HG03432 (cell line): ENCODE results near the gene RGPD4.

Experiments
- ATAC-seq: cut with Tn5 transposase; IDR thresholded peaks from one replicate; pipeline ENCODE4 v1.9.1; 2021; ENCODE audit warnings: mild to moderate bottlenecking, moderate library complexity; ENCODE audit not compliant: unreplicated experiment

The RGPD4 gene

DNA sequence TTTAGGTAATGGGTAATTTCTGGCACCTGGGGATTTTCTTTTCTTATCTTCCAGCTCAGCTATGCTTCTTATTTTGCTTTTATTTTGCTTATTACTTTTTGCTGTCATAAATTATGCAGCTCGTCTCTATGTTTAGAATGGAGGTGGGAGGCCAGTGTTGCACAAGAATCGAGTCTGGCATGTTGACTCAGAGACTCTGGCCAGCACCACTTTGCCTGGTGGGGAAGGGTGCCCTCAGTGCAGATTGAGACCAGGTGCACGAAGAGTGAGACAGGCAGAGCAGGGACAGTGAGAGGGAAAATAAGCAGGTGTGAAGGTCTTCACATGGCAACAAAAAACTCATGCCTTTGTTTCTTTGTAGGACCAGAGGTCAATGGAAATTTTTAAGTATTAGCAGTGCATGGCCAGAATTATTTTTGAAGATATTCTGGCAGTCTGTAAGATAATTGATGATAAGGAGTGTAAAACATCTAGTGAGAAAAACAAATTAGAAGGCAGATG, 100.4 kb downstream of the RGPD4 start:
- no peak for ATAC-seq

DNA sequence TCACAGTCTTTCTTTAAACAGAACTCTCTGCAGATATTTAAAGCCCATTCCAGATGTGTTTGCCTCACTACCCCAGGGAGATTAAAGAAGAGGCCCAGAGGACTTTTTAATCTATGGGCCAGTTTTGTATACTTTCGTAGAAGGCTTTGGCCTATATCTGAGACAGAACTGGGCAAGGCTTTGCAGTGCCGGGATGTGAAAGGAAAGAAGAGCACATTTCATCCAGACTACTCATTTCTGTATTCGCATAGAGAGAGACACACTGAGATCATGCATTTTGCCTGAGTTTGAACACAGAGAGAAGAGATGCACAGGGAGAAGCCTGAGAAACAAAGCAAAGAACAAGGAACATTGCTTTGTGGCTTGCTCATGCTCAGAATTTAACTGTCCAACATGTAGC, 104.7 kb downstream of the RGPD4 start:
- no peak for ATAC-seq

GRCh38 chr2:107932488-107932887, 105.8 kb downstream of the RGPD4 start:
- no peak for ATAC-seq

GRCh38 chr2:107932979-107933378, 106.3 kb downstream of the RGPD4 start:
- no peak for ATAC-seq

DNA sequence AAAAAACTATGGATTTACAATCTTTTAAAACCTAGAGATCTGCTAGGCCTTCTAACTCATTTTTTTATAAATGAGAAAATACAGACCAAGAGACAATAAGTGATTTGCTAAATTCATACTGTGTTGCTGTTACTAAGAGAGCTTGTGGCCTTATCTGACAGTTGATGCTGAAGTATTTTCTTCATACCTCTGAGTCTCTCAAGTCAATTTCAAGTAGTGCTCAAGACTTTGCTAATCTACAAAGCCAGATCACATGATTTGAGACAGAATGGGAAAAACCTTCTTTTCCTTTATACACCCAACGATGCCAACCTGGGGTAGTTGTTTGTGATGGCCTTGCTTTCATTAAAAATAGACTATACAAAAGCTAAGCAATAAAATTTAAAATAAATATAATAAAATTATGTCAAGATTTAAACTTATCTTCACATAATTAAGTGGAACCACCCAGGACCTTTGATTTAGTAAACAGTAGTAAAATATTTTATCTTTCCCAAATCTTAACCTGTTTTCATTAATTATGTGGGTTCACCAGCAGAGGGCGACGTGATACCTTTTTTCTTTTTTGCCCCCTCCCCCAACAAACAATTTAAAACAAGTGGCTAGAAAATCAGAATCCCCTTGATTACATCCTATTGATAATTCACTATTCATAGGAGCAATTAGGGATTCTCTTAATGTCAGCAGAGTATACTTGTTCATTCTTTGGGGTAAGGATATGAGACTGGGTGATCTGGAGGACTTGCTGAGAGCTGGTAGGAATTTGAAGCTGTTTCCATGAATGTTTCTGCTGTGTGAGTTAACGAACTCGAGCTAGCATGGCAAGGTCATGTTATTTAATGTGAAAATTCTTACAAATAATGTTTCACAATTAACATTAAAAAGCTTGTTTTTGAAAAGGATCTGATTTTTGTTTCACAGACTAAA, 110.0 kb downstream of the RGPD4 start:
- no peak for ATAC-seq
